HG03457 (cell line): ENCODE measurements around the gene SCUBE3.

ENCODE experiments used
- ATAC-seq: cut with Tn5 transposase; IDR thresholded peaks from one replicate; pipeline ENCODE4 v1.9.1; 2021; ENCODE audit warnings: moderate number of reproducible peaks; ENCODE audit not compliant: unreplicated experiment

Gene SCUBE3

DNA sequence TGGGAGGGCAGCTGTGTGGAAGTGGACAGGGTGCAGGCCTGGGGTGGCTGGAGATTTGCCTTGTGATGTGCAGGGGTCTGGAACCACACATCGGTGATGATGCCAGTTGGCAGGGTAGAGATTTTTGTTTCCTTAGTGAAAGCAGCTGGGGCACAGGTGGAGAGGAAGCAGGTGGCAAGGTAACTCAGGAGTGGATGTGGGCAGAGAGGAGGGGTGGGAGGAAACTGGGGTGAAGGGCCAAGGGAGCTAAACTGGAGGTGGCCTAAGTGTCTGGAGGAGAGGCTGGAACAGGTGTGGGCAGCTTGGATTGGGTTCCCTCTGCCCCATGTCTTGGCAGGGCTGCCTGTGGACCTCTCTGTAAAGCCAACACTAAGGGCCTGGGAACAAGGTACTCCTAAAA is 4.7 kb upstream of the SCUBE3 start:
- no peak for ATAC-seq

DNA sequence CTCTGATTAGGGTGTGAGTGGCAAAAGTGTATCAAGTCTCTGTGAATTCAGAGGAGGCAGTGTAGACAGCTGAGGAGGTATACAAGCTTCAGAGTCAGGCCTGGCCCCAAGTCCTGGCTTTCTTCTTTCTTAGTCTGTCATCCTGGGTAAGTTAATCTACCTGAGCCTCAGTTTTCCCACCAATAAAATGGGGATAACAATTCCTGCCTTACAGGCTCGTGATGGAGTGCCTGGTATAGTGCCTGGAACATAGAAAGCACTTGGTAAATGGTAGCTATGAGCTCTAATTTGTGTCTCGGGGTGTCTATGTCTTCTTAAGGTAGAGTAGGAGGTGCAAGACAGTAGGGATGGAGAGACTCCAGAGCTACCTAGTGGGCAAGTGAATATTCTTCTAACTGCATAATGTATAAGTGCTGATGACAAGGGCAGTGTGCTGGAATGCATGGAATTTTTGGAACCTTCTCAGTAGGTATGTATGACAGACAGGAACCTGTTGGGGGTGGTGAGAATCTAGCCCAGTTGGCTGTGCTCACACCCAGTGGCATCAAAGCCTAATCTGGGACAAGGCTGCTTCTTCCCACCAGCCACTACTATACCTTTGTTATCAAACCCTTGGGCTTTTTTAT is 4.0 kb upstream of the SCUBE3 start:
- no peak for ATAC-seq

DNA sequence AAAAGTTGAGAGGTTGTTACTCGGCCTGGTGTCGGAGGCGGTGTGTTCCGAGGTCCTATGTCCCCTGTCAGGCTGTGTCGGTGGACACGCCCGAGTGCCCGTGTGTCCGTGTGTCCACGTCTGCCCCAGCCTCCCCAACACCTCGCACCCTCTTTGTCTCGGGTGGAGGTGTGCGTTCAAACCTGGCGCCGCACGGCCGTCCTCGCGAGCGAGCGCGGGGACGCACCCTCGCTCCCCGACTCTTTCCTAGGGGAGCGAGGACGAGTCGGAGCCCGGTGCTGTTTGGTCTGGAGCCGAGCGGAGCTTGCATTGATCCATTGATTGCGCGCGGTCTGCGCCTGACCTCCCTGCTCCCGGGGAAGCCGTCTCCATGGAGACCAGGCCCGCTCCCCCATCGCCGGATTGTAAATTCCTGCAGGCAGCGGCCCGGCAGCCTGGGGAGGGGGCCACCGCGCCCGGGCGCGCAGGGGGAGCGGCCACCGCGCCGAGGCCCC is 411 bp upstream of the SCUBE3 start:
- ATAC-seq, result no peak

GRCh38 chr6:35214869-35215664 is 1.3 kb downstream of the SCUBE3 start:
- ATAC-seq, result no peak

GRCh38 chr6:35215665-35216411 is 2.1 kb downstream of the SCUBE3 start:
- ATAC-seq, result no peak

DNA sequence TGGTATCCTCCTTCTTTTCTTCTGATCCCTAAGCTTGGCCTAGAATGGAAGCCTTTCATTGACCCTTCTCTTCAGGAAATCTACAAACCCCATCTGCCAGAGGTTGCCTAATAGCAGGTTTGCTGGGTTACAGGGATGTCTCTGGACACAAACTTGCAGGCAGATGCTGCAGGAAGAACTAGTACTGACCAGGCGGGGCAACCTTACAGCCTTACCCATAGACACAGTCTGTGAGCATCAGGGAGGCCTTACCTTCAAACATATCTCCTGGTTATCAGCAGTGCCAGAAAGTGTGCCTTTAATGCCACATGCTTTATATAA is 2.6 kb downstream of the SCUBE3 start:
- ATAC-seq, result no peak

- ATAC-seq, result no peak
Measured at GRCh38 chr6:35216851-35217811, 3.4 kb downstream of the SCUBE3 start.

DNA sequence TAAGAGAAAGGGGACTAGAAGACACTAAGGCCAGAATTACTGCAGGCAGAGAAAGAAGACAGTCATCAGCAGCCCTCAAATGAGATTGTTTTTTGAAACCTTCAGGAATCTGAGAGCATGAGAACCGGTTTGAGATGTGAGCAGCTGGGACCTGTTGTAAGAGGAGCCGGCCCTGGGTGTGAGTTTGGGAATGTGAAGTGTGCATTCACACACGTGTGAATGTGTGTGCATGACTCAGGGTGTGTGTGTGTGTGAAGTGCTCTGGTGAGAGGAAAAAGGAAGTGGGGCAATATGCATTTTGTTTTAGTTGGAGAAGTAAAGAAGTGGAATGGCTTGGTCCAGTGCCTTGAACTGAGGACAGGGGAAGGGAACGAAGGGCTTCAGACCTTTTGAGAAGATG is 4.3 kb downstream of the SCUBE3 start:
- no peak for ATAC-seq

DNA sequence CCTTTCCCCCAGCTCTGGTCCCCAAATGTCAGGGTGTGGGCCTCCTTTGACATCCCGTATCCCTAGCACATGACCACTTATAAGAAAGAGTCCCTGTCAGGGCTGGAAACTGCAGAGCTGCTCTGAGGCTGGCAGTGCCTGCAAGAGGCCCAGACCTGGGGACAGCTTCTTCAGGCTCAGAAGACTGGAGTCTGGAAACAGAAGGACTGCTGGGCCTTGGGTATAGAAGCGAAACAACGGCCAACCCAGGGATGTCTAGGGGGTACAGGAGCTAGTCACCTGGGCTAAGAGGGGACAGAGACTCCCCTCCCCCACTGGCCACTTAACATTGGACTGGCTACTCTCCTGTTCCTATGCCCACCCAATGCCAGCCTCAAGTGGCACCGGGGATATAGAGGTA is 4.7 kb downstream of the SCUBE3 start:
- ATAC-seq, result no peak

DNA sequence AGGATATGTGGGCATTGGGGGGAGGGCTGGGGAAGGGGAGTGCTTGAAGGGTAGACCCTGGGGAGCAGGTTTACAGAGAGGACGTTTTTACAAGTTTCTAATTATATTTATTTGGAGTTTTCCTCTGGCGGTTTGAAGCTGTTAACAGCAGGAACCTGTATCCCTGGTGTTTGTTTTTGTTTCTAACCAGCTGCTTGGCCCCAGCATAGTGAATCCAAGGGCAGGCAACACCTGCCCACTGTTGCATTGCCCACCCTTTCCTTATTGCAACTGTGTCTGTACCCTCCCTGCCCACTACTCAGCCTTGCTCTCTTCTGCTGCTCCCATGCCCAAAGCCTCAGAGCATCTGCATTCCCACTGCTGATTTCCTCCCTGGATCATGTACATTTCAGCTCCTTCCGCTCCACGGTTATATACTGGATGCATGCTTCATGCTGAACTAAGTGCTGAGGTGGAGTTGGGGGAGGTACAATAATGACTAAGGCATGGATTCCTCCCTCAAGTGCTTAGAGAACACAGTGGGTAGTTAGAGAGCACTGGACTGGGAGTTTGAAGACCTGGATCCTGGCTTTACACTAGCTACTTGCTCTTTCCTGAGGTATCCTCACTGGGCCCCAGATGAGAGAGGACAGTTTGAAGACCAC is 6.0 kb downstream of the SCUBE3 start:
- ATAC-seq, result no peak

DNA sequence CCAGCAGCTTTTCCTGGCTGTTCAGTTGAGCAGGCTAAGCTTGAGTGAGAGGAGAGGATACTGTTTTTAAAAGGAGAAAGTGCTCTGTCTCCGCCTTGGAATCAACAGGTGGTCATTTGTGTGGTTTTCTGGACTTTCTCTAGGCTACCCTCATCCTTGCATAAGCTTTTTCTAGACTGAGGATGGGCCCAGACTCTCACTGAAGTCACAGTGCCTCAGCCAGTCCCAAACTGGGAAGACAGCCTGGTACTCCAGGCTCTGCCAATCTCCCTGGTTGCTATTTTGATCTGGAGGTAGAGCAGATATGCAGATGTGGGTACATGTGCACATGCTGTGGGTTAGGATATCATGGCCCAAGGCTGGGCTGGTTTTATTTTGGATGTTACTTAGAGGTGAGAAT is 7.0 kb downstream of the SCUBE3 start:
- no peak for ATAC-seq

- ATAC-seq, result no peak
Measured at GRCh38 chr6:35223396-35223795, 9.6 kb downstream of the SCUBE3 start.

DNA sequence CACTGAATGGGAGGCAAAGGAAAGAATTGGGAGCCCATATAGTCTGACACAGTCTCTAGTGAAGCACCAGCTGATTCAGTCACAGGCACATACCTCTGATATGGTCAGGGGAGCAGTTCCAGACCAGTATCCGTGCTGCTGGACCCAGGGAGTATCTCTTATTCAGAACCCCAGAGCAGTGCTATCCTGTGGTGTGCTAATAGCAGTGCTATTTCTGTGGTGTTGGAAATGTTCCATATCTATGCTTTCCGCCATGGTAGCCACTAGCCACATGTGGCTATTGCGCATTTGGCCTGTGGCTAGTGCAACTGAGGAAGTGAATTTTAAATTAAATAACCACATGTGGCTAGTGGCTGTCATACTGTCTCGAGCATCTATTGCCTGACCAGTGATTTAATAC is 11.0 kb downstream of the SCUBE3 start:
- ATAC-seq, result no peak

DNA sequence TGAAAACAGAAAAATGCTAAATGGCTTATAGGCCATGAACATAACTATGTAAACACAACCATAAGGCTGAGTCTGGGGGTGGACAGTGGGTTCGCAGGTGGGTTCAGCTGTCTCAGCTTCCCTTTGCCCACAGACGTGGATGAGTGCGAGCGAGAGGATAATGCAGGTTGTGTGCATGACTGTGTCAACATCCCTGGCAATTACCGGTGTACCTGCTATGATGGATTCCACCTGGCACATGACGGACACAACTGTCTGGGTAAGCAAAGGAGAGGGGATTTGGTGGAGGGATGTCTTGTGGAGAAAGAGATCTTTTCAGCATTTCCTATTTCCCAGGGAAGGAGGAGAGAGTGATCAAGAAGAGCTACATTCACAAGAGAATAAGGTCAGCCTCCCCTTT is 14.7 kb downstream of the SCUBE3 start:
- ATAC-seq, result no peak

DNA sequence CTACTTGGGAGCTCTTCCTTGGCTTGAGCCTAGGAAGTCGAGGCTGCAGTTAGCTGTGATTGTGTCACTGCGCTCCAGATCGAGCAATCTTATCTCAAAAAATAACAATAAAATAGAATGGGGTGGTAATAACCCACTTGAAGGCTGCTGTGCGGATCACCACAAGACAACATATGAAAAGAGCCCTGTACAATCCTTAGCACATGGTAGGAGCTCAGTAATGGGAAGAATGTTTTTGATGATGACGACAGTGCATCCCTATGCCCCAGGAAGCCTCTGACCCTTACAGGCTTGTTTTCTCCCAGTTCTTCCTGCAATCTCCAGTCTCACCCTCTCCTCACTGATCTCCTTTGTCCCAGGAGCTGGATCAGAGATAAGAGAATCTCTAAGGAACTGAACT is 15.5 kb downstream of the SCUBE3 start:
- no peak for ATAC-seq

- no peak for ATAC-seq
Measured at GRCh38 chr6:35230498-35230897, 16.7 kb downstream of the SCUBE3 start.

- no peak for ATAC-seq
Measured at GRCh38 chr6:35230950-35231349, 17.2 kb downstream of the SCUBE3 start.

- ATAC-seq, result no peak
Measured at GRCh38 chr6:35231563-35231962, 17.8 kb downstream of the SCUBE3 start.

DNA sequence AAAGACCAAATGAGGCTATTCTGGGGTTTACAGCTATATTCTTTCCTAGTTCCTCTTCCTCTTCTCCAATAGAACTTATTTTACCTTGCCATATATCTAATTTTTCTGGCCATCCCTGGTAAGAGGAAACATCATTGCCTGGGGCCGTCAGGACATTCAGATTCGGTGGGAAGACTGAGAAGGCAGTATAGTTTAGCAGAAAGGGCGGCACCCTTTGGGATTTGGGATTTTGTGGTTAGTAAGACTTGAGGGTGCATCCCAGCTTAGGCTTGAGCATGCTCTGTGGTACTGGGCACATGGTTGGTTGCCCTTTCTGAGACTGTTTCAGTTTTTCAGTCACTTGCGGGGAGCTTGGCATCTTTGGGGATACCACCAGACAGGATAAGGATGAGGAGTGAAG is 21.1 kb downstream of the SCUBE3 start:
- no peak for ATAC-seq

- no peak for ATAC-seq
Measured at GRCh38 chr6:35236223-35236622, 22.5 kb downstream of the SCUBE3 start.
